ENCODE data around the gene IL17F.

The IL17F gene

DNA sequence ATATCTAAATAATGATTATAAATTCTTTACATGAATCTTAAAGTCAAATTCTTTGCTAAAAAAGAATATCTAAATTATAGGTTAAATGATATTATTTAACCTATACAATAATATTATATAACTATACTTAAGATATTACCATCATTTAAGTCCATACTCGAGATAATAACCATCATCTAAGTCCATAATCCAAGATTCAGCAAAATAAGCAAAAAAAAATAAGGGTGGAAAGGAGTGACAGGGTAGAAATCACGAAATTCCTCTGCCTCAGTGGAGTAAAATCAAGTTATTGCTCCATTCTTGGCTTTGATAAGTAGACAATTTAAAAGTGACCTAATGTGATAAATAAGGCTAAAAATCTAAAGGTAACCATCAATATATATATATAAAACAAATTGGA lies 48.4 kb downstream of the IL17F start:
- no peak for FAIRE-seq
- no peak for DNase-seq (ENCODE audit: low spot score)

- DNase-seq (ENCODE audit: low spot score) (no peak), FAIRE-seq (peak; percentile 23)
These were observed 52.5 kb downstream of the IL17F start for GRCh38 chr6:52191824-52192223.

DNA sequence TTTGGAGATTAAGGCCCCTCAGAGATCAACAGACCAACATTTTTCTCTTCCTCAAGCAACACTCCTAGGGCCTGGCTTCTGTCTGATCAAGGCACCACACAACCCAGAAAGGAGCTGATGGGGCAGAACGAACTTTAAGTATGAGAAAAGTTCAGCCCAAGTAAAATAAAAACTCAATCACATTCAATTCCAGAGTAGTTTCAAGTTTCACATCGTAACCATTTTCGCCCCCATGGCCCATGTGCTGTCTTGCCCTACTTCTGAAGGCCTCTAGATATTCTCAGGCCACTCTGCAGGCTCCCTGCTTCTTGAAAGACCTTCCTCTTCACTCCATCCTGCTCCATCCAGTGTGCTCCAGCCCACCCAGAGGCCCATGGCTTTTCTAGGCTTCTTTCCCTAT lies 53.9 kb downstream of the IL17F start:
- no peak for FAIRE-seq
- DNase-seq (ENCODE audit: low spot score): no peak

DNA sequence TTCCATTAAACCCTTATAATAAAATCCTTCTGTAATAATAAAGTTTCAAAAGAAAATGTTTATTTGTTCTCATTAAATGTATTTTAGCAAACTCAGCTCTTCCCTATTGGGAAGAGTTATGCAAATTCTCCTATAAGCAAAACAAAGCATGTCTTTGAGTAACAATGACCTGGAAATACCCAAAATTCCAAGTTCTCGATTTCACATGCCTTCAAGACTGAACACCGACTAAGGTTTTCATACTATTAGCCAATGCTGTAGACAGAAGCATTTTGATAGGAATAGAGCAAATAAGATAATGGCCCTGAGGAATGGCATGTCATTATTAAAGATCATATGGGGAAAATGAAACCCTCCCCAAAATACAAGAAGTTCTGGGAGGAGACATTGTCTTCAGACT lies 54.3 kb downstream of the IL17F start:
- no peak for DNase-seq (ENCODE audit: low spot score)
- no peak for FAIRE-seq

DNA sequence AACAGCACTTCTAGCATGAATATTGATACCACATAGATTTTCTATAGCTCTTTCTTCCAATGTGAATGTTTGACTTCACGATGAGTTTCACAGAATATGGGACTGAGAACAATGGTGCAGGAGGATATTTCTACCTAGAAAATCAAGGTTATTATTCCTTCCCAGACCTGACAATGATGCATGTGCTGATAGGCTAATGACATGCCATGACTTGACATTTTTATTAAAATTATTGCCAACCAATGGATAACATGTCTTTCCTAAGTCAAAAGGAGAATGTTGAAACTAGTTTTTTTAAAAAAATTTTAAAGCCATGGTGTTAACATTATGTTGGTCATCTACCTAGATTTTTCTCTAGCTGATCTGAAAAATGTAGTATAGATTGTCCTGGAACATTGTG lies 57.2 kb downstream of the IL17F start:
- FAIRE-seq (no peak), DNase-seq (ENCODE audit: low spot score) (no peak)
